ENCODE data around the gene MCEMP1. TPM values are rescaled to one million over a fixed set of nuclear protein-coding genes. Genes with fewer than 3 reads are reported as not detected.

MCEMP1 gene
- total and polyA plus RNA-seq, 2 experiments from 2014 or later: not detected

GRCh38 chr19:7701654-7702457 is 25.0 kb downstream of the MCEMP1 start, which contains the start of gene FCER2 (continued):
- TF ChIP-seq REST (IDR thresholded peaks at IDR 0.05; ENCODE audit: unreplicated experiment) (no peak), ZNF462 (CRISPR knock-in tag; IDR thresholded peaks at IDR 0.05) (no peak), JUNB (IDR thresholded peaks at IDR 0.05; ENCODE audit: unreplicated experiment) (no peak), NANOG (IDR thresholded peaks at IDR 0.05; ENCODE audit: borderline replicate concordance) (no peak), ZNF331 (CRISPR knock-in tag; IDR thresholded peaks at IDR 0.05; ENCODE audit: low read depth) (no peak)

Measured in GM23338 (cell line).